T-cell (primary cell): Measurements from ENCODE around the gene AGAP1. TPM values are rescaled to one million over a fixed set of nuclear protein-coding genes. Genes with fewer than 3 reads are reported as not detected.

ENCODE experiments used
- ATAC-seq, 4 experiments: fragments of 200-7000 bp in 3 of 4; fragments of 150-1000 bp in 1 of 4; cut with Tn5 transposase; replicated peaks in 1 of 4; 1 replicate in 3 of 4; 2 replicates in 1 of 4; pipeline ENCODE4 v1.10.0; 2021; ENCODE audit warnings: moderate library complexity in 3 of 4, mild to moderate bottlenecking in 2 of 4, moderate number of reproducible peaks in 1 of 4
- CTCF ChIA-PET, 2 donors: fragments of 300-600 bp; sonication (Branson Sonifier 250); formaldehyde crosslinking; loops; one replicate each; lab custom pipeline; 2022; ENCODE audit warnings: antibody characterized with exemption in 2 of 2; lab: Charles Lee
- POLR2A ChIA-PET, 2 donors: fragments of 300-600 bp; sonication (Branson Sonifier 250); formaldehyde crosslinking; loops; one replicate each; lab custom pipeline; 2022; ENCODE audit warnings: antibody characterized with exemption in 2 of 2; lab: Charles Lee
- DNase-seq, 35 experiments: peaks; one replicate each; pipeline versions ENCODE4 v3.0.0 to v3.0.0-alpha.2; 2013 to 2023
- H3K27ac ChIP-seq: one replicate; pipeline ENCODE4 v1.5.1; 2013; ENCODE audit warnings: low read length
- H3K27me3 ChIP-seq, 2 experiments: replicated peaks in 1 of 2; 1 replicate in 1 of 2; 2 replicates in 1 of 2; pipeline versions ENCODE4 v1.6.1 to v1.7.0; 2013; ENCODE audit warnings: low read length in 1 of 2, mixed read lengths in 1 of 2; ENCODE audit not compliant: control insufficient read depth in 2 of 2, insufficient read depth in 2 of 2; ENCODE audit errors: extremely low read depth in 1 of 2
- H3K36me3 ChIP-seq, 2 donors: 1 replicate in 1 of 2; 2 replicates in 1 of 2; pipeline versions ENCODE4 v1.6.1 to v1.7.0; 2013; ENCODE audit warnings: low read length in 1 of 2; ENCODE audit not compliant: control insufficient read depth in 2 of 2, insufficient read depth in 1 of 2; ENCODE audit errors: extremely low read depth in 1 of 2
- H3K4me1 ChIP-seq, 2 experiments: 1 replicate in 1 of 2; 2 replicates in 1 of 2; pipeline versions ENCODE4 v1.6.1 to v1.7.0; 2013; ENCODE audit warnings: low read length in 2 of 2, mixed read lengths in 1 of 2; ENCODE audit not compliant: insufficient read depth in 2 of 2, control insufficient read depth in 1 of 2; ENCODE audit errors: extremely low read depth in 1 of 2
- H3K4me3 ChIP-seq, 2 donors: 1 replicate in 1 of 2; 2 replicates in 1 of 2; pipeline versions ENCODE4 v1.5.1 to v1.7.0; 2013; ENCODE audit warnings: mild to moderate bottlenecking in 2 of 2, low read length in 1 of 2, moderate library complexity in 1 of 2; ENCODE audit not compliant: control insufficient read depth in 1 of 2; ENCODE audit errors: extremely low read depth in 1 of 2
- H3K9me3 ChIP-seq: 2 replicates; pipeline ENCODE4 v1.7.0; 2013
- H3K27ac Mint-ChIP-seq, 2 donors: one replicate each; pipeline ENCODE4 v1.8.0; 2020 to 2021; ENCODE audit warnings: mild to moderate bottlenecking in 2 of 2, mixed read lengths in 2 of 2
- H3K27me3 Mint-ChIP-seq, 2 donors: one replicate each; pipeline ENCODE4 v1.8.0; 2021 to 2022; ENCODE audit warnings: mixed read lengths in 2 of 2
- H3K36me3 Mint-ChIP-seq: one replicate; pipeline ENCODE4 v1.8.0; 2021; ENCODE audit warnings: mixed read lengths
- H3K4me1 Mint-ChIP-seq, 3 donors: one replicate each; pipeline ENCODE4 v1.8.0; 2020 to 2022; ENCODE audit warnings: mixed read lengths in 3 of 3, mild to moderate bottlenecking in 1 of 3
- H3K4me3 Mint-ChIP-seq, 3 donors: one replicate each; pipeline ENCODE4 v1.8.0; 2020 to 2022; ENCODE audit warnings: mild to moderate bottlenecking in 3 of 3, mixed read lengths in 3 of 3, moderate library complexity in 3 of 3
- H3K9me3 Mint-ChIP-seq, 3 donors: one replicate each; pipeline ENCODE4 v1.8.0; 2020 to 2022; ENCODE audit warnings: mixed read lengths in 3 of 3
- WGBS: methylation state at CpG from one replicate; pipeline ENCODE4 v1.1.5; 2013; ENCODE audit warnings: missing lambda C conversion rate; ENCODE audit not compliant: insufficient coverage; 5-methylcytosine and 5-hydroxymethylcytosine counted together
- total RNA-seq, 35 experiments: library from RNA in 6 of 35; stranded (reverse) in 6 of 35; fragments of 120-200 nt in 1 of 35; gene quantifications; one replicate each; pipeline versions ENCODE4 v1.2.1 to v1.2.4 and lab custom pipeline; 2013 to 2026

Gene AGAP1
- total RNA-seq, 5 donors from 2014 or later (not counting 1 experiment from before 2014, with no cell fraction given), result 3.9 to 15.6 (median 5.2) TPM

GRCh38 chr2:236080412-236080811, 586.6 kb downstream of the AGAP1 start:
- ChIA-PET CTCF (no interaction called here), POLR2A (no interaction called here)
- WGBS, result 80% methylated on average over 2 of the region's 3 CpGs
- no peak overlapping the region for H3K27ac ChIP-seq
- ATAC-seq, result no peak
- no peaks in the 10 kb centered on the region for H3K9me3 ChIP-seq
- DNase-seq, result no peak
- H3K4me3 ChIP-seq, result no peak overlapping the region
- no peaks in the 10 kb centered on the region for H3K4me1 ChIP-seq
- H3K27ac Mint-ChIP-seq, result no peak overlapping the region
- H3K27me3 Mint-ChIP-seq, result peaks cover 3 to 19% of the 10 kb centered on the region in 2 donors
- H3K4me3 Mint-ChIP-seq, result no peak overlapping the region
- no peaks in the 10 kb centered on the region for H3K9me3 Mint-ChIP-seq
- peaks cover 0 to 2% of the 10 kb centered on the region in 2 experiments for H3K27me3 ChIP-seq
- no peaks in the 10 kb centered on the region for H3K36me3 ChIP-seq
- no peaks in the 10 kb centered on the region for H3K4me1 Mint-ChIP-seq
- no peaks in the 10 kb centered on the region for H3K36me3 Mint-ChIP-seq

- ATAC-seq (no peak), DNase-seq (no peak)
- Mint-ChIP-seq H3K4me3 (no peak overlapping the region), H3K27ac (no peak overlapping the region), H3K27me3 (peaks cover 3 to 22% of the 10 kb centered on the region in 2 donors), H3K9me3 (no peaks in the 10 kb centered on the region), H3K36me3 (no peaks in the 10 kb centered on the region), H3K4me1 (no peaks in the 10 kb centered on the region)
- CTCF ChIA-PET, result no interaction called here
- POLR2A ChIA-PET, result no interaction called here
- Histone ChIP-seq H3K9me3 (no peaks in the 10 kb centered on the region), H3K4me3 (no peak overlapping the region), H3K4me1 (no peaks in the 10 kb centered on the region), H3K27me3 (peaks cover 0 to 2% of the 10 kb centered on the region in 2 experiments), H3K27ac (no peak overlapping the region), H3K36me3 (no peaks in the 10 kb centered on the region)
- WGBS, result 95% methylated on average over 4 of the region's 11 CpGs
Measured at GRCh38 chr2:236081171-236081570, 587.3 kb downstream of the AGAP1 start.

GRCh38 chr2:236082061-236082460, 588.2 kb downstream of the AGAP1 start:
- WGBS, result no CpG with 5 or more reads among the region's 8 CpGs
- POLR2A ChIA-PET, result interaction anchor here in 1 of 2 donors (0.6 kb wide), 1 partner anchor 14 kb away, joined by 3 read pairs; no protein-coding TSS in a partner anchor

GRCh38 chr2:236083934-236084333, 590.1 kb downstream of the AGAP1 start:
- ChIA-PET POLR2A (no interaction called here), CTCF (no interaction called here)

More at GRCh38 chr2:236082061-236082460, 588.2 kb downstream of the AGAP1 start:
- Mint-ChIP-seq H3K4me1 (no peaks in the 10 kb centered on the region), H3K27ac (no peak overlapping the region), H3K36me3 (no peaks in the 10 kb centered on the region), H3K27me3 (peaks cover 3 to 22% of the 10 kb centered on the region in 2 donors), H3K9me3 (no peaks in the 10 kb centered on the region), H3K4me3 (no peak overlapping the region)
- CTCF ChIA-PET, result no interaction called here
- no peaks in the 10 kb centered on the region for H3K36me3 ChIP-seq
- no peak for DNase-seq
- H3K27ac ChIP-seq, result no peak overlapping the region
- H3K4me1 ChIP-seq, result no peaks in the 10 kb centered on the region
- peaks cover 0 to 4% of the 10 kb centered on the region in 2 experiments for H3K27me3 ChIP-seq
- ATAC-seq, result no peak
- H3K9me3 ChIP-seq, result no peaks in the 10 kb centered on the region
- H3K4me3 ChIP-seq, result no peak overlapping the region

GRCh38 chr2:236085211-236085610, 591.4 kb downstream of the AGAP1 start:
- no peaks in the 10 kb centered on the region for H3K36me3 Mint-ChIP-seq

More at GRCh38 chr2:236083934-236084333, 590.1 kb downstream of the AGAP1 start:
- 50% methylated on average over 4 of the region's 8 CpGs for WGBS
- no peaks in the 10 kb centered on the region for H3K4me1 Mint-ChIP-seq
- Histone ChIP-seq H3K9me3 (no peaks in the 10 kb centered on the region), H3K4me3 (no peak overlapping the region), H3K27ac (no peak overlapping the region), H3K4me1 (no peaks in the 10 kb centered on the region), H3K36me3 (no peaks in the 10 kb centered on the region), H3K27me3 (peaks cover 0 to 4% of the 10 kb centered on the region in 2 experiments)
- H3K4me3 Mint-ChIP-seq, result no peak overlapping the region
- peaks cover 3 to 22% of the 10 kb centered on the region in 2 donors for H3K27me3 Mint-ChIP-seq
- DNase-seq (no peak), ATAC-seq (no peak)
- H3K36me3 Mint-ChIP-seq, result no peaks in the 10 kb centered on the region
- H3K27ac Mint-ChIP-seq, result no peak overlapping the region
- H3K9me3 Mint-ChIP-seq, result no peaks in the 10 kb centered on the region

GRCh38 chr2:236085647-236086046, 591.8 kb downstream of the AGAP1 start:
- no peaks in the 10 kb centered on the region for H3K9me3 Mint-ChIP-seq
- no peak overlapping the region for H3K27ac Mint-ChIP-seq
- POLR2A ChIA-PET, result no interaction called here
- 85% methylated on average over 7 of the region's 7 CpGs for WGBS
- Histone ChIP-seq H3K9me3 (no peaks in the 10 kb centered on the region), H3K27ac (no peak overlapping the region), H3K36me3 (no peaks in the 10 kb centered on the region), H3K27me3 (peaks cover 0 to 4% of the 10 kb centered on the region in 2 experiments), H3K4me1 (no peaks in the 10 kb centered on the region), H3K4me3 (no peak overlapping the region)
- H3K4me1 Mint-ChIP-seq, result no peaks in the 10 kb centered on the region
- no peak for ATAC-seq
- no peaks in the 10 kb centered on the region for H3K36me3 Mint-ChIP-seq
- CTCF ChIA-PET, result no interaction called here
- H3K4me3 Mint-ChIP-seq, result no peak overlapping the region
- no peak for DNase-seq
- peaks cover 4 to 18% of the 10 kb centered on the region in 2 donors for H3K27me3 Mint-ChIP-seq

More at GRCh38 chr2:236085211-236085610, 591.4 kb downstream of the AGAP1 start:
- WGBS, result no CpG with 5 or more reads among the region's 2 CpGs
- Histone ChIP-seq H3K4me1 (no peaks in the 10 kb centered on the region), H3K4me3 (no peak overlapping the region), H3K27ac (no peak overlapping the region), H3K9me3 (no peaks in the 10 kb centered on the region), H3K27me3 (peaks cover 0 to 4% of the 10 kb centered on the region in 2 experiments), H3K36me3 (no peaks in the 10 kb centered on the region)
- H3K27ac Mint-ChIP-seq, result no peak overlapping the region
- no peak overlapping the region for H3K4me3 Mint-ChIP-seq
- no peaks in the 10 kb centered on the region for H3K4me1 Mint-ChIP-seq
- CTCF ChIA-PET, result no interaction called here
- ATAC-seq (no peak), DNase-seq (no peak)
- POLR2A ChIA-PET, result no interaction called here
- no peaks in the 10 kb centered on the region for H3K9me3 Mint-ChIP-seq
- H3K27me3 Mint-ChIP-seq, result peaks cover 4 to 21% of the 10 kb centered on the region in 2 donors
